Measurements from ENCODE around the gene FNIP1.
"Not testable (repeated sequence)": the region's sequence is repeated elsewhere in the genome, so short reads cannot be mapped to it uniquely, and the experiment has no call there.

Gene FNIP1

DNA sequence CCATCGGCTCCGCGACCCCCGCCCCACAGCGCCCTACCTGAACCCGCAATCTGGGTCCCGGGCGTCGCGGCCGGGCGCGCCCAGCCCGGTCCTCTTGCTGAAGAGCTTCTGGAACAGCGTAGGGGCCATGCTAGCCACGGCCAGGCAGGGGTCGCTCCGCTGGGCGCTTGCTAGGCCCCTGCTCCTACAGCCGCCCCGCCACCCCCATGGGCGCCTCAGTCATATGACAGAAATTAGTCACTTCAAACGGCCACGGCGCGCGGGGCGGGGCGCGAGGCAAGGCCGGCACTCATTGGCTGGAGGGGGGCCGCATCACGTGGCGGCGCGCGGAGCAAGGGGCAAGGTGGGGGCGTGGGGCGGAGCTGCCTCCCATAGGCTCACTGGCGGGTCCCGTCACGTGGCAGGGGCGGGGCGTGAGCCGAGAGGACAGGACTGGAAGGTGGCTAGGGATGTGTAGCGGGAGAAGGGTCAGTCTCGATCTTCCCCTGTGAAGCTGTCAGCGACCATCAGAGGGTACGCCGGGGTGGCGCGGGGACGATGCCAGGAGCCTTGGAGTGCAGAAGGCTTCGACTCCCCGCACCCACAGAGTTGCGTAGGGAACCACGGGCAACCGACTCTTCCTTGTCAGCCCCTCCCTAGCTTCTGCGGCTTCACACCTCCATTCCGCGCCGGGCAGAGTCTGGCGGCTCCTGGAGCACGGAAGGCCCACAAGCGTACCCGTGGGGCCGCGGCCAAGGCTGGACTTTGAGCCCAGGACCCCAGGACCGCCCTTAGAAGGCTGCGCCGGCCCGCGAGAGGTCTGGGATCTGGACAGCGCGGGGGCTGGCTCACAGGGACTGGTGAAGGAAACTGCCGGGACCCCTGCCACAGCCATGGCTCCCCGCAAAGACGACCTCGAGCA lies at the start of gene FNIP1:
TSS of gene FNIP1 (minus strand) at position 225 of the 901 bp plus-strand sequence. CDS start at position 129, 96 bp downstream.
- DNase-seq = peak; percentile 93

DNA sequence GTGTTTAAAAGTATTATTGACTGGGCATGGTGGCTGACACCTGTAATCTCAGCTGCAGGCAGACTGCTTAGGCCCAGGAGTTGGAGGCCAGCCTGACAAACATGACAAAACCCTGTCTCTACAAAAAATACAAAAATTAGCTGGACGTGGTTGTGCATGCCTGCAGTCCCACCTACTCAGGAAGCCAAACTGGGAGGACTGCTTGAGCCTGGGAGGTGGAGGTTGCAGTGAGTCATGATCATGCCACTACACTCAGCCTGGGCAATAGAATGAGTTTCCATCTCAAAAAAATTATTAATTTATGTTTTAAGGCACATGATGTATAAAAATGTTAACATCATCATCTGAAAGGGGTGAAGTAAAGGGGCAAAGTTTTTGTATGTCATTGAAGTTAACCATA lies 49.7 kb upstream of the FNIP1 start:
- DNase-seq = no peak

DNA sequence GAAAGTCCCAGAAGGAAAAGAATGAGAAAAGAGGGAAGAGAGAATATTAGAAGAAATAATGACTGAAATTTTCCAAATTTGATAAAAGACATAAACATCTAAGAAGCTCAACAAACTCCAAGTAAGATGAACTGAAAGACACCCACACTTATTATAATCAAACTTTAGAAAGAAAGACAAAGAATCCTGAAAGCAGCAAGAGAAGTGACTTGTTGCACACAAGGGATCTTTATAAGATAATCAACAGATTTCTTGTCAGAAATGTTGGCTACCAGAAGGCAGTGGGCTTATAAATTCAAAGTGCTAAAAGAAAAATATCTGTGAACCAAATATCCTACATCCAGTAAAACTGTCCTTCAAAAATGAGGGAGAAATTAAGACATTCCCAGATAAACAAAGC lies 49.0 kb upstream of the FNIP1 start:
- no peak for DNase-seq

DNA sequence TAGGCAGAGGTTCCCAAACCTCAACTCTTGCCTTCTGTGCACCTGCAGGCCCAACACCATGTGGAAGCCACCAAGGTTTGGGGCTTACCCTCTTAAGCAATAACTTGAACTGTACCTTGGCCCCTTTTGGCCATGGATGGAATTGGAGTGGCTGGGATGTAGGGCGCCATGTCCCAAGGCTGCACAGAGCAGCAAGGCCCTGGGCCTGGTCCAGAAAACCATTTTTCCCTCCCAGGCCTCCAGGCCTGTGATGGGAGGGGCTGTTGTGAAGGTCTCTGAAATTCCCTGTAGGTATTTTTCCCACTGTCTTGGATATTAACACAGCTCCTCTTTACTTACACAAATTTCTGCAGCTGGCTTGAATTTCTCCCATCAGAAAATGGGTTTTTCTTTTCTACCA lies 46.2 kb upstream of the FNIP1 start:
- not testable (repeated sequence) for DNase-seq

DNA sequence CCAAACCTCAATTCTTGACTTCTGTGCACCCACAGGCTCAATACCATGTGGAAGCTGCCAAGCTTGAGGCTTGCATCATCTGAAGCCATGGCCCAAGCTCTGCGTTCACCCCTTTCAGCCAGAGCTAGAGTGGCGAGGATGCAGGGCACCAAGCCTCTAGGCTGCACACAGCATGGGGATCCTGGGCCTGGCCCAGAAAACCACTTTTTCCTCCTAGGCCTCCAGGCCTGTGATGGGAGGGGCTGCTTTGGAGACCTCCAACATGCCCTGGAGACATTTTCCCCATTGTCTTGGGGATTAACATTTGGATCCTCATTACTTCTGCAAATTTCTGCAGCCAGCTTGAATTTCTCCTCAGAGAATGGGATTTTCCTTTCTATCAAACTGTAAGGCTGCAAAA lies 35.9 kb upstream of the FNIP1 start:
- DNase-seq = not testable (repeated sequence)

DNA sequence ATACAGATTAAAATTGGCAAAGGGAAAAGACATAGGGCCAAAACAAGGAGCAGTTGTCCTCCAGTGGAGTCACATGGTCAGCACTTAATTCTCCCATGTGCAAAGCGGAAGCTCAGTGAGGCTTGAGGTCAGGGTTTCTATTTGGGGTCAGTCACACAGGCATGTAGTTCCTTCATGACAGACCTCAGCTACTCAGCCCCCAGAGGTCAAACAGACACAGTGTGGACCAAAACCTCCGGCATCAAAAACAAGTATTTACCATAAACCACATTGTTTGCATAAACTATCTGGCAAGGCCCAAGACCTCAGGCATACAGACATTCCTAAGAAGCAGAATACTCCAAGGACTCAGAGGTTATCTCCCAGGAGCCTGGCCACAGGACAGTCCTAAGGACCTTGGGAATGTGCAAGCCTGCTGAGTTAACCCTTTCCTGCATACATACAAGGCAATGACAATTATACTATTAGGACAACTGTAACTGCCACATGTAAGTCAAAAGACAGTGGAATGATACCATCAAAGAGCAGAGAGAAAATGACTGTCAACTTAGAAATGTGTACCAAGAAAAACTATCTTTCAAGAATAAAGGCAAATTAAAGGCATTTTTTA lies 28.7 kb upstream of the FNIP1 start:
- no peak for DNase-seq

DNA sequence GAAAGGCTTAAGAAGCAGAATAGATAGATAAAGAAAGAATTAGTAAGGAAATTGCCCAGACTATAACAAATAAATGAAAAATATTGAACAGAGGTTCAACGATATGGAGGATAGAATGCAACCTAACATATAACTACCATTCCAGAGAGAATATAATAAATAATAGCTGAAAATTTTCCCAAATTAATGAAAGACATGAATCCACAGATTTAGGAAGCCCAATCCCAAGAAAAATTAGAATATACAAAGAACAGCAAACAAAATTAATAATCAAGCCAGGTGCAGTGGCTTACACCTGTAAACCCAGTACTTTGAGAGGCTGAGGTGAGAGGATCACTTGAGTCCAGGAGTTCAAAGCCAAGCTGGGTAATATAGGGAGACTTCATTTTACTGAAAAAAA lies 27.8 kb upstream of the FNIP1 start:
- DNase-seq = no peak

DNA sequence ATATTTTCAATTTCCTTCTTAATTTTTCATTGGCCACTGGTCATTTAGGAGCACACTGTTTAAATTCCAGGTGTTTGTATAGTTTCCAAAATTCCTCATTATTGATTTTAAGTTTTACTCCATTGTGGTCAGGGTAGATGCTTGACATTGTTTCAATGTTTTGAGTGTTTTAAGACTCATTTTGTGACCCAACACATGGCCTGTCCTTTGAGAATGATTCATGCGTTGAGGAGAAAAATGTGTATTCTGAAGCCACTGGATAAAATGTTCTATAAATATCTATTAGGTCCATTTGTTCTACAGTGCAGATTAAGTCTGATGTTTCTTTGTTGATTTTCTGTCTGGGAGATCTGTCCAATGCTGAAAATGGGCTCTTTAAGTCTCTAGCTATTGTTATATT lies 24.4 kb upstream of the FNIP1 start:
- no peak for DNase-seq

DNA sequence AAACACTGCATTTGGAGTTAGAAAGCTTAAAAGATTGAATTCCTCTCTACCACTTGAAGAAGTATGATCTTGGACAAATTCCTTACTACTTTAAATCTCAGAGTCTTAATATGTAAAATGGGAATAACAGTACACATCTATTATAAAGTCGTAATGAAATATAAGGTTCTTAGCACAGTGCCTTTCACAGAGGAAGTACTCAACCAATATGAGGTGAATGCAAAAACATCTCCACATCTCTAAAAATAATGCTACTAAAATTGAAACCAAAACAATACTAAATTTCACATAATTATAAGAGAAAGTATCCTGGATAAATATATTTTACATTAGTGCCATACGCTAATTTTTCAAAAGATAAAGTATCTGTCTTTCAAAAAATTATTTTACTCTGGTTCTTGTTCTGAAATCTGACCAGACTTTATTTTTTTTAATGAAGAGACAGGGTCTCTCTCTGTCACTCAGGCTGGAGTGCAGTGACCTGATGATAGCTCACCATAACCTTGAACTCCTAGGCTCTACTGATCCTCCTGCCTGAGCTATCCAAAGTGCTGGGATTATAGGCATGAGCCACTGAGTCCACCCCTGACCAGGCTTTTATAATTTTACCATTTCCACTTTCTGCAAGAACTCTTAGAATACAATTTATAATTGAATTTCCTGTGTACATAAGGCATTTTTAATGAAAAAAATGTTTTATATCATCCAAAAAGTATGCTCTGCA lies 21.3 kb upstream of the FNIP1 start:
- no peak for DNase-seq

DNA sequence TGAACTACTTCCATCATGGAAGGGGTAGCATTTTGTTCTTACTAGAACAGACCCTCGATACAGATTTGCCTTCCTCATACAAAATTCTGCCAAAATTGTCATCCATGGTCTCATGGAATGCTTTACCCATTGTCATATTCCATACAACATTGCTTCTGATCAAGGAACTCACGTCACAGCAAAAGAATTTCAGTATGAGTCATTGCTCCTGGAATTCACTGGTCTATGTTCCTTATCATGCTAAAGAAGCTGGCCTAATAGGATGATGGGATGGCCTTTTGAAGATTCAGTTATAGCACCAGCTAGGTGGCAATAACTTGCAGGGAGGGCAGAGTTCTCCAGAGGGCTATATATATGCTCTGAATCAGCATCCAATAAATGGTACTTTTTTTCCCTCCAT lies 18.2 kb upstream of the FNIP1 start:
- DNase-seq = no peak

DNA sequence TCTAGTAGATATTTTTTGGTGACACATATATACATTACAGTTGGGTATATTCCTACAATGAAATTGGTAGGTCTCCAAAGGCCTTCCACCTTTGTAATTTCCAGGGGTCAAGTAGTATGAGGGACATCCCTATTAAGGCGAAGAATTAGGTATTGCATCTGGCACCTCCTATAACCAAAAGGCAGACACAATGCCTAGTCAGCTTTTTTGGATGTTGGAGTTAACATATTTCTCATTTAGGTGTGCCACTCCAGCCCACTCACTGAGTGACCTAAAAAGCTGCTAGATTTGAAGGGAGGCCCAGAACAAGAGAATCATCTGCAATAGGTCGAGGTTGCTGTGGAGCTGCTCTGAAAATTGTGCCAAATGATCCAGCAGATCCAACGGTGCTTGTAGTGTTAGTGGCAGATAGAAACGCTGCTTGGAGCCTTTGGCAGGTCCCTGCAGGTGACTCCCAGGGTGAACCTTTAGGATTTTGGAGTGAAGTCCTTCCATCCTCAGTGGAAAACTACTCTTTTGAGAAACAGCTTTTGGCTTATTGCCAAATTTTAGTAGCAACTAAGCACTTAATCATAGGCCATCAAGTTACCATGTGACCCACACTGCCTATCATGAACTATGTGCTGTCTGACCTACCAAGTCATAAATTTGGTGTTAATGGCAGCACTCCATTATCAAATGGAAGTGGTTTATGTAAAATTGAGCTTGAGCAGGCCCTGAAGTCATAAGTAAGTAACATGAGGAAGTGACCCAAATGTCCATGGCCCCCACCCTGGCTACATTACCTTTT lies 15.7 kb upstream of the FNIP1 start:
- no peak for DNase-seq

DNA sequence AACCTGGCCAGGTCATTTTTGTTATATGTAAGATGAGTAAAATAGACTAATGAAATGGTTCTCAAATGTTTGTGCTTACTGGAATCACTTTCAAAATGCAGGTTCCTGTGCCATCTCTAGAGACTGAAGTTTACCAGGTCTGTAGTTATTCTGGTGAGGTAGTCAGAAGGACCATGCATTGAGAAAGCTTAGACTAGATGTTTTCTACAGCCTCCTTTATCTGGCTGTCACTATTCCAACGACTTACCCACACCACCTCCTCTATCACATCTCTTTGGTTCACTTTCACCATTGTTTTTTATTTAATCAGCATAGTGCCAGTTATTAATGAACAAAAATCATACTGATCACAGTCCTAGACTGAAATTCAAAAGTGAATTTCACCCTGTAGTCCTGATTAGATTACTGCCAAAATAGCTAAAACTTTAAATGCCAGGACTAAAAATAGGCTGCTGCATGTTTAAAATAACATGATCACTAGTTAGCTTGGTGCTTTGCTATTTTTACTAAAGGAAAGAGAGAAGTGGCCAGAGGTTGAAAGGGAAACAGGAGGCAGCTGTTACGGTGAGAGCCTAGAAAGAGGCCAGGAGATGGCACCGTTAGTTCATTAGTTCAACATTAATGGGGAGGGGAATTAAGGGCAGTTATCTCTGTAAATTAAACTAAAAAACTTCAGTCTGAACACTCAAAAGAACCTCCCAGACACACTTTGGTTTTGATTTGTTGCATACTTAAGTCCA lies 13.9 kb upstream of the FNIP1 start:
- no peak for DNase-seq

DNA sequence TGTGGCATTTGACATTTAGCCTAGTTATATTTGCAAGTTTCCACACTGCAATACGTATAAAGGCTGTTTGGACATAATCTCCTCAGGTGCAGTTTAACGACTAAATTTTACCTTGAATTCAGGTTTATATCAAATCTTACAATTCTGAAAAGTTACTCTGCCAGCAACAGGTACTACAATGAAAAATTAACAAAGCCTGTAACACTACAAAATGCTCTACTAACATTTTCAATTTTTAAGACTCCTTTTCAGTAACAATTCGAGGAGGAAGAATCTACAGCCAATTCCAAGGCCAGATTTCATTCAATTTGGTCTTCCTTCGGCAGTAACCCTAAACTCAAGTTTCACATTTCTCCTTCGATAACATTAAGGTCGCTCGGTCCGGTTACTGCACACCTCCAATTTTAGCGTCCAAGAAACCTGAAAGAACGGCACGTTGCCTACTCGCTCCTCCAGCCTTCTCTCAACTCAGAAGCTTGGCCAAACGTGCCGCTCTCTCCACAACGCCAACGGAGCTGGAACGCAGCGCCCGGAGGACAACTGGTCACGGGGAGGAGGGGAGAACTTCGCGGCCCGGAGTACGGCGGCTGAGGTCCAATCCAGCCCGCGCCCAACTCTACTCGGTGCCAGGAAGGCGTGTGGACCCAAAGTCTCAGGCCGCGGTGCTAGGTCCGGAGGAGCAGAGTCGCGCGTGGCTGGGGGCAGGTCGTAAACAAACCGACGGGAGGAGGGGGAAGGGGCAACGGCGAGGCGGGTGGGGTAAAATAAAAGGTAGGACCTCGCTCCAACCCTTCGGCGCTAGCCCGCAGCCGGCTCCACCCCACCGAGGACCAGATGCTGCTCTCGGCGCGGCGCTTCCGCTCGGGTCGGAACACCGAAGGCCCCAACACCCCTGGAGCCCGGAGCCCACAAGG lies 681 bp downstream of the FNIP1 start:
- DNase-seq = no peak

DNA sequence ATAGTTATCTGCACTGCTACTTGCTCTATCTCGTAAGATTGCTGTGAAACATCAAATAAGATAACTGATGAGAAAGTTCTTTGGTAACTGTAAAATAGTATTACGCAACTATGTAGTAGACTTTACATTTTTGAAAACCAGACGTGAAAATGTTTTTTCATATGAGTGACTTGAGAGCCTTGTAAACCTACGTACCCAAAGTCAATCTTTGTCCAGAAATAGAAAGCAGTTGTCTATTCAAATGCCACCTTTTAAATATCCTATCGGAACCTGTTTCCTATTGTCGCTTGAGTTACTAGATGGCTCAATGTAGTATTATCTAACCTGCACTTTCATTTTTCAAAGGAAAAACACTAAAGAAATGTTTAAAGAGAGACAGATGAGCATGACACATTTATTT lies 1.6 kb downstream of the FNIP1 start:
- DNase-seq = no peak

DNA sequence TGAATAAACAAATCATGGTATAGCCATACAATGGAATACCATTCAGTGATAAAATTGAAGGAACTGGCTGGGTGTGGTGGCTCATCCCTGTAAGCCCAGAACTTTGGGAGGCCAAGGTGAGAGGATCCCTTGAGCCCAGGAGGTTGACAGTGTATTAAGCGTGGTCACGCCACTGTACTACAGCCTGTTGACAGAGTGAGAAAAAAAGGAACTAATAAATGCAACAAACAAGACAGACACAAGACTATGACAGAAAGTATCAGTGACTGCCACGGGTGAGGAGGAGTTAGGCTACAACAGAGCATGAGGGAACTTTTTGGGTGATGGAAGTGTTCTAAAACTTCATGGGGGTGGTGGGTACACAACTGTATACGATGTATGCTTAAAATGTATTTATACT lies 2.2 kb downstream of the FNIP1 start:
- no peak for DNase-seq

DNA sequence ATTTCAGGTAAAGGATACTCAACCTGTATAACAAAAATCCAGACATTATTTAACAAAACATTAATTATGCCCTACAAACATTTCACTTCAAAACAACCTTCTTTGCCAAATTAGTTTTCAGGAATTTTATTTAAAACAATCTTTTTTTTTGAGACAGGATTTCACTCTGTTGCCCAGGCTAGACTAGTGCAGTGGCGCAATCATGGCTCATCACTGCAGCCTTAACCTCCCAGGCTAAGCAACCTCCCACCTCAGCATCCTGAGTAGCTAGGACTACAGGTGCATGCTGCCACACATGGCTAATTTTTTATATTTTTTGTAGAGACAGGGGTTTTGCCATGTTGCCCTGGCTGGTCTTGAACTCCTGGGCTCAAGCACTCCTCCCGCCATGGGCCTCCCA lies 3.9 kb downstream of the FNIP1 start:
- no peak for DNase-seq

DNA sequence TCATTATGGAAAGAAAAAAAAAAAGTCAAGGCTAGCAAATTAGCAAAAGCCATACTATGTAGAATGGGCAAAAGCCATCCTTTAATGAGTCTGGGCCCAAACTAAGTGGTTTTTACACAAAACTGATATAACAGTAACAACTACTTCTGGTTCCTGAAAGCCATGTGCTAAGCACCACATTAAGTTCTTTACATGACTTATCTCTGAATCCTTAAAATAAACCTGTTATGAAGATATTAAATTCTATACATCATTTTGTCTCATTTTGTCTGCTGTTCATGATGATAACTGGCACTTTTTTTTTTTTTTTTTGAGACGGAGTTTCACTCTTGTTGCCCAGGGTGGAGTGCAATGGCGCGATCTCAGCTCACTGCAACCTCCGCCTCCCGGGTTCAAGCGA lies 5.0 kb downstream of the FNIP1 start:
- no peak for DNase-seq

DNA sequence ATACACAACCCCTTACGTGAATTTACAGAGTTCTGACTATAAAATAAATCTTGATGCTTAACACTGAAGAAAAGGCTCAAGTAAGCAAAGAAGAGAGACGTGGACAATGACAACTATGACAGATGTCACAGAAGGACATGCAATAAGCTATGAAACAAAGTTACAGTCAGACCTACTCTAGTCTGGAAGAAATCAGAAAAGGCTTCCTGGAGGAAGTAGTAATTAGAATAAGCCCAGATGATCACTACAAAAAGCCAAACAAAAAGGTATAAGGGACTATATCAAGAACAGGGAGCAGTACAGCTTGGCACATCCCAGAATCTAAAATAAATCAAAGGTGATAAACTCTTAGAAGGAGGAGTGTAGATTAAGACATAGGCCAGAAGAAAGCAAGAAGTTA lies 6.3 kb downstream of the FNIP1 start:
- no peak for DNase-seq

DNA sequence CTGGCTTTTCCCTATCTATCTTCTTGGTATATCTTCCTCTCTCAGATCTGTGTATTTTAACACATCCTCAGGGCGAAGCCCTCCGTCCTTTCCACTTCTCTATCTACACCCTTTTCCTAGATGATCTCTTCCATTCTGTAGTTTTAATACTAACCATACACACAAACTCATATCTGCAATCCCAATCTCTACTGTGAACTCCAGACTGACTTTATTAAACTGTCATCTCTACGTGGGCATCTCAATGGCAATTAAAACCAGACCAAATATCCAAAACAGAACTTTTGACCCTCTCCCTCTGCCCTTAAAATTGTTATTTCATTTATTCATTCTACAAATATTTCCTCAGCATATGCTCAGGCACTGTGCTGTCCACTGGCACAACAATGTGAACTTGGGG lies 7.1 kb downstream of the FNIP1 start:
- no peak for DNase-seq

DNA sequence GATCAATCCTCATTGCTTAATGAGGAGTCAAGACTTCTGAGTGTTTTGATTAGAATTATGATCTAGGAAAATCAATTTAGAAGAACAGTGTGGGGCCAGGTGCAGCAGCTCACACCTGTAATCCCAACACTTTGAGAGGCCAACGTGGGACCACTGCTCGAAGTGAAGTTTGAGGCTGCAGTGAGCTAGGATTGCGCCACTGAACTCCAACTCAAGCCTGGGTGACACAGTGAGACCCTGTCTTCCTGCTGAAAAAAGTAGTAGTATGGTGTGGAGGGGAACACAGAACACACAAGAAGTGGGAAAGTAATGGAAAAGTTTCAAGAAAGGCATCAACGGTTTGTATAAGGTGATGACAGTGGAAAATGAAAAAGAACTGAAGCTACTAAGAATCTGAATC lies 9.1 kb downstream of the FNIP1 start:
- DNase-seq = no peak

Data from NCI-H748 treated with DMSO at 0.1 percent for 48 hours (cell line).